ENCODE measurements around the gene PDIA6. TPM values are rescaled to one million over a fixed set of nuclear protein-coding genes. Genes with fewer than 3 reads are reported as not detected.
A peak's percentile ranks its signal among the peaks of the same experiment; 100 is the strongest.

Gene PDIA6
- total RNA-seq, 1 donor from 2014 or later = 180 TPM

DNA sequence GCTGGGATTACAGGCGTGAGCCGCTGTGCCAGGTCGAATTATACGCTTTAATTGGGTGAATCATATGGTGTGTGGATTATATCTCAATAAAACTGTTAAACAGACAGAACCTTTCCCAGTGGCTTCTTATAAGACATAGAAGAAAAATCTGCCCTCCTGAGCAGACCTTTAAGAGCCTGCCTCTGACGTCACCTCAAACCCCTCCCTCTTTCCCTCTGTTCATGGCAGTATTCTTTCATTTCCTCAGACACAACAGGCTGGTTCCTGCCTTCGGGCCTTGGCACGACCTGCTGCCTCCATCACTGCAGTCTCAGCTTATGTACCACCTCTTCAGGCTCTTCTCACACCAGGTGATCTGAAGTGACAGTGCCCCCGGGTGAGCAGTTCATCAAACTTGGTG is 14.0 kb upstream of the PDIA6 start:
- H3K9me3 ChIP-seq = no peaks in the 10 kb centered on the region
- no peak overlapping the region for H3K4me3 ChIP-seq
- TF ChIP-seq, protein P1, sequence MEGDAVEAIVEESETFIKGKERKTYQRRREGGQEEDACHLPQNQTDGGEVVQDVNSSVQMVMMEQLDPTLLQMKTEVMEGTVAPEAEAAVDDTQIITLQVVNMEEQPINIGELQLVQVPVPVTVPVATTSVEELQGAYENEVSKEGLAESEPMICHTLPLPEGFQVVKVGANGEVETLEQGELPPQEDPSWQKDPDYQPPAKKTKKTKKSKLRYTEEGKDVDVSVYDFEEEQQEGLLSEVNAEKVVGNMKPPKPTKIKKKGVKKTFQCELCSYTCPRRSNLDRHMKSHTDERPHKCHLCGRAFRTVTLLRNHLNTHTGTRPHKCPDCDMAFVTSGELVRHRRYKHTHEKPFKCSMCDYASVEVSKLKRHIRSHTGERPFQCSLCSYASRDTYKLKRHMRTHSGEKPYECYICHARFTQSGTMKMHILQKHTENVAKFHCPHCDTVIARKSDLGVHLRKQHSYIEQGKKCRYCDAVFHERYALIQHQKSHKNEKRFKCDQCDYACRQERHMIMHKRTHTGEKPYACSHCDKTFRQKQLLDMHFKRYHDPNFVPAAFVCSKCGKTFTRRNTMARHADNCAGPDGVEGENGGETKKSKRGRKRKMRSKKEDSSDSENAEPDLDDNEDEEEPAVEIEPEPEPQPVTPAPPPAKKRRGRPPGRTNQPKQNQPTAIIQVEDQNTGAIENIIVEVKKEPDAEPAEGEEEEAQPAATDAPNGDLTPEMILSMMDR (IDR thresholded peaks at IDR 0.05) = no peak
- ATAC-seq (no peak), DNase-seq (no peak)
- H3K27ac ChIP-seq = no peak overlapping the region
- peaks cover 18% of the 10 kb centered on the region for H3K27me3 ChIP-seq
- no peaks in the 10 kb centered on the region for H3K36me3 ChIP-seq
- H3K4me1 ChIP-seq = no peaks in the 10 kb centered on the region
- intact Hi-C loops (cut with DNase I) = no loop called here

DNA sequence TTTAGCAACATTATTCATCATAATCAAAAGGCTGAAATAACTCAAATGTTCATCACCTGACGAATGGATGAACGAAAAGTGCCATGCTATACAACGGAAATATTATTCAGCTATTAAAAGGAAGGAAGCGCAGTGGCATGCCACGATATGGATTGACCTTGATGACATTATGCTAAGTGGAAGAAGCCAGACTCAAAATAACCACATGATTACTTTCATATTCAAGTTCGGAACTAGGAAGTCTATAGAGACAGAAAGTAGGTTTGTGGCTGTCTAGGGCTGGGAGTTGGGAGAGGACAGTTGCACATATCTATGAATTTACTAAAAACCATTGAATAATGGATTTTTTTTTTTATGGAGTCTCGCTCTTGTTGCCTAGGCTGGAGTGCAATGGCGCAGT is 13.4 kb upstream of the PDIA6 start:
- Histone ChIP-seq H3K9me3 (no peaks in the 10 kb centered on the region), H3K36me3 (no peaks in the 10 kb centered on the region), H3K4me3 (no peak overlapping the region), H3K27me3 (peaks cover 12% of the 10 kb centered on the region), H3K27ac (no peak overlapping the region), H3K4me1 (no peaks in the 10 kb centered on the region)
- TF ChIP-seq, protein P1 (IDR thresholded peaks at IDR 0.05) = no peak
- peak; percentile 22 for ATAC-seq
- DNase-seq = no peak
- intact Hi-C loops (cut with DNase I) = no loop called here

DNA sequence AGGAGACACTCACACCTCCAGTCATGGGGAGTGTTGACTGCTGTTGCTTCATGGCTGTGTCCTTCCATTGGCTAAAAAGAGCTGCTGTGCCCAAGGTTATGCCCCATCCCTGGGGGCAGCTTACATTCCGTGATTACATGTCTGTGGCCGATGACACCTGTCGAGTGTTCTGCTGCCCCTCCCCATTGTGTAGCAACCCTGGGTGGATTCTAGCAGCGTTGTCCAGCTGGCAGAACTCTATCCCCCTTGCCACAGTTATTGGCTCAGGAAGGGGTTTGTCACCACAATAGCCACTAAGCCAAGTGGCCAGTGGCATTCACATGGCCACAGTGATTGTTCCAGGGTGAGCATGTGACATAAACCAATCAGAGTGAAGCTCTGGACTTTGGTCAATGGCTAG is 11.6 kb upstream of the PDIA6 start:
- Histone ChIP-seq H3K27ac (no peak overlapping the region), H3K9me3 (no peaks in the 10 kb centered on the region), H3K4me1 (no peaks in the 10 kb centered on the region), H3K27me3 (peaks cover under 1% of the 10 kb centered on the region), H3K4me3 (no peak overlapping the region), H3K36me3 (no peaks in the 10 kb centered on the region)
- DNase-seq = no peak
- TF ChIP-seq, protein P1 (IDR thresholded peaks at IDR 0.05) = no peak
- intact Hi-C loops (cut with DNase I) = no loop called here
- no peak for ATAC-seq

DNA sequence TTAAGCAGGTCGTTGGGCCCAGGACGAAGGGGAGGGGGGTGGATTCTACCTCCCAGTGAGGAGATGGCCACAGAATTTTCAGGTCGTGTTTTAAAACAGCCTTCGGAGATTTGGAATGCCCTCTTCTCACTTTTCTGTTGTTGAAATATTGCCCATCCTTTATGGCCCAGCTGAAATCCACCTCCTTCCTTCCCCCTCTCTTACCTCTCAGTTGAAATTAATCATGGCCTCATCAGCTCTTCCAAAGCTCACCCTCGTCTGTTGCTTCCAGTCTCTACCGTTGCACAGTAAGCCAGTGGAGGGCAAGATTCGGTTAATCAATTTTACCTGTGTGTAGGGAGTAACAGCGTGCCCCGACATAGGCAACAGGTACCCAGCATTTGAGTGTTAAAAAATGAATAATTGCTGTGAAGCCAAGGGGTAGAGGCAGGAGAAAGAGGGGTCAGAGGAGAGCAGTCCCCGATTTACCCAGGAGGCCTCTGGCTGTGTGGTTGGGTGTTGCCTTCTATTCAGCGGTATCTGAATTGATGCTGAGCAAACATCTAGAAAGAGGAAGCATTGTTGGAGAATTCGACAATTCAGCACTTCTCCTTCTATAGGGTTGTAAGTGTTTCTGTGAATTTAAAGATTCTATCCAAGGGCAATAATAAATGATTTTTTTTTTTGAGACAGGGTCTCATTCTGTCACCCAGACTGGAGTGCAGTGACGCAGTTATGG is 8.6 kb upstream of the PDIA6 start:
- H3K4me3 ChIP-seq = no peak overlapping the region
- no peak overlapping the region for H3K27ac ChIP-seq
- no peaks in the 10 kb centered on the region for H3K9me3 ChIP-seq
- H3K4me1 ChIP-seq = no peaks in the 10 kb centered on the region
- DNase-seq (no peak), ATAC-seq (peak; percentile 61)
- TF ChIP-seq, protein P1 (IDR thresholded peaks at IDR 0.05) = no peak
- intact Hi-C loops (cut with DNase I) = no loop called here
- H3K27me3 ChIP-seq = peaks cover 4% of the 10 kb centered on the region
- H3K36me3 ChIP-seq = no peaks in the 10 kb centered on the region

DNA sequence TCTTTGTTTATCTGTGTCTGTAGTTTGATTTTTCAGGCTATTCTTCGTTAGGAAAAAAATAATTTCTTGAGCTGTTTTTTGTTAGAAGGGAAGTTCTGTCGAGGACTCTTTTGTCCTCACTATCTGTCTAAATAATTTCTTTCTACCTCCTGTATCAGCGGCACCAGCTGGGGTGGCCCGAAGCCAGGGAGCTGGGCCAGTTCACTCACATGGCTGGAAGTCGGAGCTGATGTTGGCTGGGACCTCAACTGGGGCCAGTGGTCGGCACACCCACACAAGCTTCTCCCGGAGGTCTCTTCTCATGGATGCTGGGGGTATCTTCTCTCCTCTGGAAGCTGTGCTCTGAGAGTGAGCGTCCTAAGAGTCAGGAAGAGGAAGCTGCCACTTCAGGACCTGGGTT is 8.0 kb upstream of the PDIA6 start:
- Histone ChIP-seq H3K9me3 (no peaks in the 10 kb centered on the region), H3K27ac (no peak overlapping the region), H3K4me1 (no peaks in the 10 kb centered on the region), H3K4me3 (no peak overlapping the region), H3K36me3 (no peaks in the 10 kb centered on the region), H3K27me3 (peaks cover 4% of the 10 kb centered on the region)
- DNase-seq = no peak
- TF ChIP-seq, protein P1 (IDR thresholded peaks at IDR 0.05) = no peak
- intact Hi-C loops (cut with DNase I) = no loop called here
- ATAC-seq = no peak

Data from upper lobe of right lung (tissue), 1 donor.